GM12891 (cell line): ENCODE measurements around the gene PRRX2.
"Not testable (repeated sequence)": the region's sequence is repeated elsewhere in the genome, so short reads cannot be mapped to it uniquely, and the experiment has no call there.

Experiments used
- DNase-seq: peaks from one replicate; pipeline ENCODE4 v3.0.0; 2011; ENCODE audit warnings: low spot score; ENCODE audit not compliant: insufficient read length
- FAIRE-seq: peaks from 2 replicates; lab custom pipeline; 2011; peaks lifted over from hg19 to GRCh38; lab: Jason Lieb, UNC
- PAX5 ChIP-seq: IDR thresholded peaks from 2 replicates; pipeline ENCODE4 v1.6.1; 2011; ENCODE audit warnings: low read length, moderate library complexity, mild to moderate bottlenecking; ENCODE audit not compliant: insufficient read depth, severe bottlenecking
- POLR2A ChIP-seq: IDR thresholded peaks from 2 replicates; pipeline ENCODE4 v1.6.1; 2011; ENCODE audit warnings: low read depth, low read length, control low read depth
- POLR2AphosphoS5 ChIP-seq: IDR thresholded peaks from 2 replicates; pipeline ENCODE4 v1.6.1; 2011; ENCODE audit warnings: low read depth, low read length, control low read depth
- POU2F2 ChIP-seq: IDR thresholded peaks from 2 replicates; pipeline ENCODE4 v1.6.1; 2011; ENCODE audit warnings: low read depth, mild to moderate bottlenecking, control low read depth, low read length, moderate library complexity
- SPI1 ChIP-seq: IDR thresholded peaks from 2 replicates; pipeline ENCODE4 v1.6.1; 2011; ENCODE audit warnings: low read depth, low read length, control low read depth
- TAF1 ChIP-seq: IDR thresholded peaks from 2 replicates; pipeline ENCODE4 v1.6.1; 2011; ENCODE audit warnings: low read depth, low read length, control low read depth

Gene PRRX2

GRCh38 chr9:129654554-129655040, 10.8 kb upstream of the PRRX2 start:
- FAIRE-seq, result no peak
- no peak for DNase-seq
- TF ChIP-seq POLR2A (no peak), POLR2AphosphoS5 (no peak), PAX5 (no peak), SPI1 (no peak), TAF1 (no peak), POU2F2 (no peak)

DNA sequence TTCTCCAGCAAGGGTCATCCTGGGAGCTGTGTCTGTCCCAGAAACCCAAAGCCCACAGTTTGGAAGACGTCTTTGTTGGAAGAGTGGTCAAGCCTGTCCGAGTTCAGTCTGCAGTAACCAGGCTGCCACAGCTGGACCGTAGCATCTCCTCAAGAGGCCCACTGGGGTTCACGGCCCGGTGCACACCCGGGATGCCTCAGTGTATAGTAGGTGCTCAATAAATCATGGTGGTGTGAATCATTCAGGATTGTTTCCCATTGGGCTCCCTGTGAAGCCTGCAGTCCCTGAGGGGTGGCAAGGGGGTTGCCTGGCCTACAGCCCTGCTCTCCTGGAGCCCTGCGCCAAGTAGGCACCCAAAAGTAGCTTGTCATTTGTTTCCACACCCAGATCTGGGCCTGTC, 10.3 kb upstream of the PRRX2 start:
- no peak for FAIRE-seq
- no peak for TF ChIP-seq TAF1

GRCh38 chr9:129655696-129656095, 9.8 kb upstream of the PRRX2 start:
- FAIRE-seq (no peak), DNase-seq (no peak)
- TF ChIP-seq TAF1, result no peak
- TF ChIP-seq POU2F2, result no peak
- TF ChIP-seq POLR2A, result no peak
- no peak for TF ChIP-seq SPI1
- TF ChIP-seq PAX5, result no peak
- TF ChIP-seq POLR2AphosphoS5, result no peak

More for the DNA sequence above, 10.3 kb upstream of the PRRX2 start:
- no peak for DNase-seq

GRCh38 chr9:129656795-129657390, 8.6 kb upstream of the PRRX2 start:
- FAIRE-seq (no peak), DNase-seq (no peak)
- TF ChIP-seq POLR2A, result no peak
- no peak for TF ChIP-seq POU2F2
- no peak for TF ChIP-seq POLR2AphosphoS5
- TF ChIP-seq SPI1, result no peak
- TF ChIP-seq TAF1, result no peak
- TF ChIP-seq PAX5, result no peak

DNA sequence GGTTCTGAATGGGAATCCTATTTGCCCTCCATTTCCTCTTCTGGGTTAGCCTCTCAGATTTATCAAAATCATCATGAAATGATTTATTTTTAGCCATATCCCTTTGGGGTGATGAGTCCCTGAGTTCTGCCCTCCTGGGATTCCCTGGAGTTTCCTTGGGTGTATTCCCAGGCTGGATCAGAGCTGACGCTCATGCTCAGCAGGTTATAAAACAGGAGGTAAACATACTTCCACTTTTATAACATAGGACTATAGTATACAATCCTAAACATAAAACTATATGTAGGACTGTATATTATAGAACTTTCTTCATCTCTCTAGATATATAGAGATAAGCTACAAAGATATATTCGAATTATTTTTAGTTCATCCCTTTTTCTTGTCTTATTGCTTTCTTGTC, 4.4 kb upstream of the PRRX2 start:
- no peak for FAIRE-seq
- TF ChIP-seq POLR2A, result no peak
- no peak for TF ChIP-seq SPI1
- no peak for TF ChIP-seq PAX5
- TF ChIP-seq POLR2AphosphoS5, result no peak
- no peak for TF ChIP-seq POU2F2
- DNase-seq, result no peak

DNA sequence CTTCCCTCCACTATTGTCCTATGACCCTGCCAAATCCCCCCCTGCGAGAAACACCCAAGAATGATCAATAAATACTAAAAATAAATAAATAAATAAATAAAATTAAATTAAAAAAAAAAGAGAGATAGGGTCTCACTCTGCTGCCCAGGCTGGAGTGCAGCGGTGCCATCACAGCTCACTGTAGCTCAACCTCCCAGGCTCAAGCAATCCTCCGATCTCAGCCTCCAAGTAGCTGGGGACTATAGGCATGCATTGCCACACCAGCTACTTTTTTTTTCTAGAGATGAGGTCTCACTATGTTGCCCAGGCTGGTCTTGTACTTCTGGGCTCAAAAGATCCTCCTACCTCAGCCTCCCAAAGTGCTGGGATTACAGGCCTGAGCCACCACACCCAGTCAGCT, 3.2 kb upstream of the PRRX2 start:
- not testable (repeated sequence) for FAIRE-seq, DNase-seq

GRCh38 chr9:129664746-129665388, 580 bp upstream of the PRRX2 start:
- DNase-seq, result no peak
- no peak for TF ChIP-seq PAX5
- no peak for TF ChIP-seq POLR2AphosphoS5
- TF ChIP-seq TAF1, result no peak
- no peak for TF ChIP-seq SPI1
- TF ChIP-seq POLR2A, result no peak
- TF ChIP-seq POU2F2, result no peak
- no peak for FAIRE-seq

DNA sequence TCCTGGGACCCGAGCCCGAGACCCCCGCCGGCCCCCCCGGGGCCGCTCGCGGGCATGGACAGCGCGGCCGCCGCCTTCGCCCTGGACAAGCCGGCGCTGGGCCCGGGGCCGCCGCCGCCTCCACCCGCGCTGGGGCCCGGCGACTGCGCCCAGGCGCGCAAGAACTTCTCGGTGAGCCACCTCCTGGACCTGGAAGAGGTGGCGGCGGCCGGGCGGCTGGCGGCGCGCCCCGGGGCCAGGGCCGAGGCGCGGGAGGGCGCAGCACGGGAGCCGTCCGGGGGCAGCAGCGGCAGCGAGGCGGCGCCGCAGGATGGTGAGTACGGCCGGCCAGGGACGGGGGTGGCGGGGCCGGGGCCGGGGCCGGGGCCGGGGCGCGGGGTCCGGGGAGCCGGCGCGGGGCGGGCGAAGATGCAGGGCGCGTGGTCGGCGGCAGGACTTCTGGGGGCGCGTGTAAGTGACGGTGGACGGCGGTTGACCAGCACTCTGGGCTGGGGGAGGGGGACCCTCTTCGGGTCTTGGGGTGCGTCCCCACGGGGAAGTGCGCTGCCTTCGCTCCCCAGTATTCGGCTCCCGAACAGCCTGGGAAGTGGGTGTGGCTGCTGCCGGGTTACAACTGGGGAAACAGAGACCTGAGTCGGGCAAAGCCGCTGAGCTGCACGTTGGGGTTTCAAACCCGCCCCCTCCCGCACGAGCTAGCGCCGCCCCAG, 520 bp downstream of the PRRX2 start:
- no peak for DNase-seq
- no peak for FAIRE-seq
- no peak for TF ChIP-seq PAX5
- no peak for TF ChIP-seq TAF1
- no peak for TF ChIP-seq SPI1
- no peak for TF ChIP-seq POLR2AphosphoS5
- TF ChIP-seq POU2F2, result no peak
- TF ChIP-seq POLR2A, result no peak

- DNase-seq (no peak), FAIRE-seq (no peak)
- TF ChIP-seq POU2F2, result no peak
- TF ChIP-seq POLR2A, result no peak
- TF ChIP-seq POLR2AphosphoS5, result no peak
- TF ChIP-seq PAX5, result no peak
- TF ChIP-seq TAF1, result no peak
- no peak for TF ChIP-seq SPI1
Observed at GRCh38 chr9:129666575-129666974, 1.1 kb downstream of the PRRX2 start.
